K562 (cell line): ENCODE data around the gene KRT71. TPM values are rescaled to one million over a fixed set of nuclear protein-coding genes. Genes with fewer than 3 reads are reported as not detected.

Experiments
- ATAC-seq: fragments of 200-7000 bp; cut with Tn5 transposase; 3 replicates; pipeline ENCODE4 v1.9.1; 2020; ENCODE audit warnings: moderate library complexity
- BruUV-seq: library from RNA; stranded (reverse); fragments of 400-500 nt; replicated peaks from 2 replicates; lab custom pipeline; 2021; lab: Mats Ljungman, UMichigan
- CTCF ChIA-PET: fragments of 300-600 bp; formaldehyde crosslinking; extraction: SDS; loops from one replicate; lab custom pipeline; 2021; ENCODE audit warnings: low intra/inter-chr PET ratio; lab: Yijun Ruan, JAX
- POLR2A ChIA-PET: fragments of 300-600, 350-650 bp; sonication (Branson Sonifier 250); formaldehyde crosslinking; extraction: SDS; loops from one replicate; lab custom pipeline; 2021; ENCODE audit warnings: antibody characterized with exemption, inconsistent platforms; lab: Yijun Ruan, JAX
- DNase-seq, 4 experiments: peaks; one replicate each; pipeline versions ENCODE4 v3.0.0 to v3.0.0-alpha.2; 2011 to 2018; ENCODE audit warnings: low spot score in 3 of 4, mixed read lengths in 3 of 4; ENCODE audit errors: extremely low read depth in 1 of 4
- FAIRE-seq: peaks from 2 replicates; lab custom pipeline; 2011; peaks lifted over from hg19 to GRCh38; lab: Jason Lieb, UNC
- H2AFZ ChIP-seq: 2 replicates; pipeline ENCODE4 v1.6.0; 2011; ENCODE audit warnings: low read depth, low read length, control low read depth, inconsistent platforms
- H3K27ac ChIP-seq: fragments of 200-600 bp; 3 replicates; pipeline ENCODE4 v1.8.0; 2011; ENCODE audit warnings: low read depth, mild to moderate bottlenecking, control low read depth, inconsistent platforms, low read length, moderate library complexity, mixed read lengths; ENCODE audit errors: extremely low read depth
- H3K27me3 ChIP-seq, 2 experiments: fragments of 300-600 bp in 1 of 2; 2 replicates in 1 of 2; 3 replicates in 1 of 2; pipeline versions ENCODE4 v1.6.0 to v1.8.0; 2011; ENCODE audit warnings: inconsistent platforms in 2 of 2, low read length in 2 of 2, mild to moderate bottlenecking in 1 of 2, mixed read lengths in 1 of 2, moderate library complexity in 1 of 2; ENCODE audit not compliant: control insufficient read depth in 2 of 2, insufficient read depth in 2 of 2
- H3K36me3 ChIP-seq: fragments of 300-600 bp; 3 replicates; pipeline ENCODE4 v1.8.0; 2011; ENCODE audit warnings: mild to moderate bottlenecking, low read length, inconsistent platforms; ENCODE audit not compliant: control insufficient read depth, insufficient read depth
- H3K4me1 ChIP-seq, 2 experiments: fragments of 200-600 bp in 1 of 2; replicated peaks in 1 of 2; 2 replicates in 1 of 2; 3 replicates in 1 of 2; pipeline versions ENCODE4 v1.5.1 to v1.8.0; 2011; ENCODE audit warnings: inconsistent platforms in 2 of 2, low read length in 2 of 2, mild to moderate bottlenecking in 1 of 2, mixed read lengths in 1 of 2, moderate library complexity in 1 of 2; ENCODE audit not compliant: control insufficient read depth in 2 of 2, insufficient read depth in 2 of 2
- H3K4me2 ChIP-seq: 2 replicates; pipeline ENCODE4 v1.6.1; 2011; ENCODE audit warnings: low read length, control low read depth, inconsistent platforms, mixed read lengths; ENCODE audit not compliant: insufficient read depth
- H3K4me3 ChIP-seq: fragments of 200-600 bp; sonication (generic), shearing (Covaris generic); 2 replicates; pipeline ENCODE4 v1.5.1; 2016; ENCODE audit warnings: control low read depth, inconsistent platforms
- H3K79me2 ChIP-seq: fragments of 200-600 bp; 3 replicates; pipeline ENCODE4 v1.8.0; 2011; ENCODE audit warnings: low read length, inconsistent platforms; ENCODE audit not compliant: control insufficient read depth, insufficient read depth
- H3K9ac ChIP-seq, 2 experiments: 2 replicates each; pipeline versions ENCODE4 v1.6.0 to v1.6.1; 2011; ENCODE audit warnings: low read depth in 2 of 2, low read length in 2 of 2, control low read depth in 1 of 2, inconsistent platforms in 1 of 2, mild to moderate bottlenecking in 1 of 2, mixed read lengths in 1 of 2; ENCODE audit not compliant: insufficient read depth in 1 of 2
- H3K9me1 ChIP-seq: one replicate; pipeline ENCODE4 v1.6.0; 2011; ENCODE audit warnings: inconsistent platforms, mild to moderate bottlenecking, low read length, moderate library complexity; ENCODE audit not compliant: control insufficient read depth, insufficient read depth
- H3K9me3 ChIP-seq: replicated peaks from 2 replicates; pipeline ENCODE4 v1.5.1; 2011; ENCODE audit warnings: low read depth, low read length, inconsistent platforms; ENCODE audit not compliant: control insufficient read depth, insufficient read depth
- H4K20me1 ChIP-seq: replicated peaks from 2 replicates; pipeline ENCODE4 v1.6.1; 2011; ENCODE audit warnings: low read length, inconsistent platforms, mixed read lengths; ENCODE audit not compliant: control insufficient read depth, insufficient read depth
- ATF4 ChIP-seq: fragments of 450-650 bp; formaldehyde crosslinking; IDR thresholded peaks from 2 replicates; pipeline ENCODE4 v1.4.0; 2022; ENCODE audit warnings: mild to moderate bottlenecking, moderate library complexity
- BHLHE40 ChIP-seq: IDR thresholded peaks from 2 replicates; pipeline ENCODE4 v1.6.1; 2011; ENCODE audit warnings: low read length, improper control_type of control experiment
- CBX5 ChIP-seq: IDR thresholded peaks from 2 replicates; pipeline ENCODE4 v1.6.1; 2014; ENCODE audit warnings: low read depth, borderline replicate concordance
- COPS2 ChIP-seq: fragments of 450-650 bp; conservative IDR thresholded peaks from 2 replicates; pipeline ENCODE4 v1.6.1; 2016; ENCODE audit warnings: mild to moderate bottlenecking, moderate library complexity
- MTA3 ChIP-seq: fragments of 450-650 bp; formaldehyde crosslinking; IDR thresholded peaks from 2 replicates; pipeline ENCODE4 v1.6.1; 2017; ENCODE audit warnings: mild to moderate bottlenecking, borderline replicate concordance
- NCOA6 ChIP-seq: fragments of 450-650 bp; IDR thresholded peaks from 2 replicates; pipeline ENCODE4 v1.6.1; 2017; ENCODE audit warnings: mild to moderate bottlenecking
- RBM17 ChIP-seq: fragments of 200-400 bp; formaldehyde crosslinking; IDR thresholded peaks from 2 replicates; pipeline ENCODE4 v1.6.1; 2017; ENCODE audit warnings: low read depth, mild to moderate bottlenecking, low read length, borderline replicate concordance
- RFX1 ChIP-seq: fragments of 450-650 bp; IDR thresholded peaks from 2 replicates; pipeline ENCODE4 v1.6.1; 2016; ENCODE audit warnings: mild to moderate bottlenecking, moderate library complexity
- SMARCC2 ChIP-seq: fragments of 450-650 bp; IDR thresholded peaks from 2 replicates; pipeline ENCODE4 v1.6.1; 2017; ENCODE audit warnings: antibody characterized with exemption, moderate library complexity, mild to moderate bottlenecking, low read depth
- ZBTB17 ChIP-seq: fragments of 450-650 bp; formaldehyde crosslinking; IDR thresholded peaks from 2 replicates; pipeline ENCODE4 v1.4.0; 2020; ENCODE audit warnings: mild to moderate bottlenecking
- ZBTB33 ChIP-seq: sonication (generic); formaldehyde crosslinking; IDR thresholded peaks from 2 replicates; pipeline ENCODE4 v1.8.1; 2023; ENCODE audit warnings: mild to moderate bottlenecking, missing genetic modification reagents
- ZKSCAN1 ChIP-seq: fragments of 150-350 bp; IDR thresholded peaks from 2 replicates; pipeline ENCODE4 v1.6.1; 2016; ENCODE audit warnings: low read depth, low read length
- WGBS: fragments of 100-300 bp; shearing (Covaris generic); methylation state at CpG from one replicate; pipeline ENCODE4 v1.1.6; 2016; ENCODE audit warnings: low coverage, mixed read lengths; ENCODE audit not compliant: insufficient coverage; ENCODE audit errors: missing lambda C conversion rate; 5-methylcytosine and 5-hydroxymethylcytosine counted together
- in situ Hi-C: fragments of 300-500 bp; cut with MboI; formaldehyde crosslinking; loops from 4 replicates; pipeline ENCODE4 v1.15.0; 2018; ENCODE audit warnings: inconsistent platforms, mixed read lengths
- intact Hi-C: fragments of 100-400 bp; cut with micrococcal nuclease; formaldehyde crosslinking; loops from 2 replicates; pipeline ENCODE4 v1.14.2; 2022
- polyA plus RNA-seq, 8 experiments: library from polyadenylated mRNA; depleted of rRNA in 4 of 8; stranded (reverse) in 5 of 8; unstranded in 3 of 8; fragments of >200 nt; fragmentation: Nextera tagmentation in 2 of 8; fragmentation: Illumina TruSeq in 1 of 8; extraction: Ambion mirVana in 2 of 8; extraction: Trizol in 1 of 8; gene quantifications; 2 replicates each; pipeline versions ENCODE4 v1.2.1 to v1.2.3, GENCODE V29; 2011 to 2014; ENCODE audit warnings: inconsistent platforms in 1 of 8, missing spikeins in 1 of 8
- total RNA-seq, 7 experiments: library from RNA; depleted of rRNA in 6 of 7; stranded (reverse); fragments of >200 nt in 6 of 7; fragmentation: Illumina TruSeq in 2 of 7; extraction: Trizol in 2 of 7; gene quantifications; 2 replicates each; pipeline versions ENCODE4 v1.2.1 to v1.2.3, GENCODE V29; 2011 to 2021; ENCODE audit warnings: low replicate concordance in 1 of 7

KRT71 gene
- total and polyA plus RNA-seq, 9 of the 15 experiments (the other 6 are each of a cell fraction or from before 2014, with no cell fraction given) = not detected

GRCh38 chr12:52579468-52580465, 26.8 kb upstream of the KRT71 start:
- intact Hi-C loops = loop anchor here (10.0 kb wide), 3 partner anchors 115 to 425 kb away; no protein-coding TSS in a partner anchor
- Histone ChIP-seq H2AFZ (no peak overlapping the region), H3K4me3 (no peak overlapping the region), H3K79me2 (no peaks in the 10 kb centered on the region), H3K4me1 (no peaks in the 10 kb centered on the region), H3K9me1 (no peaks in the 10 kb centered on the region), H3K27me3 (peaks cover 25 to 46% of the 10 kb centered on the region in 2 experiments; a peak in 4 of 5 replicates), H3K9me3 (no peaks in the 10 kb centered on the region), H3K4me2 (no peak overlapping the region), H3K27ac (no peak overlapping the region), H3K36me3 (no peaks in the 10 kb centered on the region), H3K9ac (no peak overlapping the region), H4K20me1 (peaks cover 5% of the 10 kb centered on the region)
- in situ Hi-C loops = loop anchor here (5.0 kb wide), 1 partner anchor 288 kb away; no protein-coding TSS in a partner anchor
- ChIA-PET CTCF (no interaction called here), POLR2A (interaction anchor here (1.4 kb wide), 1 partner anchor 294 kb away, joined by 3 read pairs; no protein-coding TSS in a partner anchor)
- 0% methylated on average over 8 of the region's 10 CpGs for WGBS
- ATAC-seq = no peak
- BruUV-seq = no TSS peak
- DNase-seq = no peak
- no peak for TF ChIP-seq ZBTB33 (CRISPR knock-in tag)
- TF ChIP-seq RBM17 = no peak
- TF ChIP-seq RFX1 = no peak
- TF ChIP-seq MTA3 = no peak
- TF ChIP-seq CBX5 = no peak
- no peak for TF ChIP-seq NCOA6
- no peak for TF ChIP-seq ZBTB17
- TF ChIP-seq BHLHE40 = no peak
- no peak for TF ChIP-seq ZKSCAN1
- no peak for TF ChIP-seq SMARCC2
- no peak for TF ChIP-seq COPS2
- no peak for TF ChIP-seq ATF4 (CRISPR knock-in tag)
- FAIRE-seq = no peak
